H1 (cell line): ENCODE data around the gene DOHH. TPM values are rescaled to one million over a fixed set of nuclear protein-coding genes. Genes with fewer than 3 reads are reported as not detected.

Experiments
- CBX8 ChIP-seq: fragments of 300-800, 300-1000 bp; sonication (generic); IDR thresholded peaks from 2 replicates; pipeline ENCODE4 v1.7.1; 2016; ENCODE audit warnings: low read depth, low read length, borderline replicate concordance
- CHD1 ChIP-seq: IDR thresholded peaks from 2 replicates; pipeline ENCODE4 v1.6.1; 2012; ENCODE audit warnings: low read depth, low read length, improper control_type of control experiment
- MAX ChIP-seq: IDR thresholded peaks from 2 replicates; pipeline ENCODE4 v1.6.1; 2012; ENCODE audit warnings: inconsistent platforms
- RFX5 ChIP-seq: IDR thresholded peaks from 2 replicates; pipeline ENCODE4 v1.6.1; 2011; ENCODE audit warnings: low read depth, low read length, improper control_type of control experiment, borderline replicate concordance
- RNF2 ChIP-seq: fragments of 200-900, 300-1000 bp; sonication (generic); IDR thresholded peaks from 2 replicates; pipeline ENCODE4 v1.7.1; 2016; ENCODE audit warnings: borderline replicate concordance, low read depth, mild to moderate bottlenecking, antibody characterized with exemption, low read length; ENCODE audit not compliant: poor library complexity, severe bottlenecking; ENCODE audit errors: missing control alignments
- SIX5 ChIP-seq: IDR thresholded peaks from 2 replicates; pipeline ENCODE4 v1.6.1; 2011; ENCODE audit warnings: mild to moderate bottlenecking, low read depth, low read length
- SP2 ChIP-seq: IDR thresholded peaks from 2 replicates; pipeline ENCODE4 v1.6.1; 2012; ENCODE audit warnings: mild to moderate bottlenecking, low read length, inconsistent platforms
- TAF1 ChIP-seq: IDR thresholded peaks from 2 replicates; pipeline ENCODE4 v1.6.1; 2011; ENCODE audit warnings: mild to moderate bottlenecking, low read depth, low read length
- TBP ChIP-seq: IDR thresholded peaks from 2 replicates; pipeline ENCODE4 v1.6.1; 2011; ENCODE audit warnings: low read depth, low read length, improper control_type of control experiment
- TCF12 ChIP-seq: IDR thresholded peaks from 2 replicates; pipeline ENCODE4 v1.6.1; 2011; ENCODE audit warnings: low read depth, mild to moderate bottlenecking, low read length
- polyA plus RNA-seq, 7 experiments: library from polyadenylated mRNA; depleted of rRNA in 3 of 7; stranded (reverse) in 5 of 7; unstranded in 2 of 7; fragments of >200 nt in 5 of 7; fragments of 200-250 nt in 2 of 7; gene quantifications; 1 replicate in 5 of 7; 2 replicates in 1 of 7; 4 replicates in 1 of 7; pipeline versions ENCODE4 v1.2.1 to v1.2.3, GENCODE V29; 2011 to 2013; ENCODE audit warnings: missing spikeins in 2 of 7, mixed read lengths in 2 of 7
- total RNA-seq: library from RNA; stranded (reverse); fragmentation: NEBNext Ultra II Directional; extraction: Animal tissue kit (Norgen Biotek cat#: 25700); gene quantifications from 2 replicates; pipeline ENCODE4 v1.2.1, GENCODE V29; 2021
- TF ChIP-seq, protein P1 (sequence below): IDR thresholded peaks from 2 replicates; pipeline ENCODE4 v1.6.1; 2011; ENCODE audit warnings: low read length, improper control_type of control experiment

Gene DOHH
- total and polyA plus RNA-seq, 2 of the 8 experiments (the other 6 are each of a cell fraction or from before 2014, with no cell fraction given): 7.3 to 17.7 TPM

DNA sequence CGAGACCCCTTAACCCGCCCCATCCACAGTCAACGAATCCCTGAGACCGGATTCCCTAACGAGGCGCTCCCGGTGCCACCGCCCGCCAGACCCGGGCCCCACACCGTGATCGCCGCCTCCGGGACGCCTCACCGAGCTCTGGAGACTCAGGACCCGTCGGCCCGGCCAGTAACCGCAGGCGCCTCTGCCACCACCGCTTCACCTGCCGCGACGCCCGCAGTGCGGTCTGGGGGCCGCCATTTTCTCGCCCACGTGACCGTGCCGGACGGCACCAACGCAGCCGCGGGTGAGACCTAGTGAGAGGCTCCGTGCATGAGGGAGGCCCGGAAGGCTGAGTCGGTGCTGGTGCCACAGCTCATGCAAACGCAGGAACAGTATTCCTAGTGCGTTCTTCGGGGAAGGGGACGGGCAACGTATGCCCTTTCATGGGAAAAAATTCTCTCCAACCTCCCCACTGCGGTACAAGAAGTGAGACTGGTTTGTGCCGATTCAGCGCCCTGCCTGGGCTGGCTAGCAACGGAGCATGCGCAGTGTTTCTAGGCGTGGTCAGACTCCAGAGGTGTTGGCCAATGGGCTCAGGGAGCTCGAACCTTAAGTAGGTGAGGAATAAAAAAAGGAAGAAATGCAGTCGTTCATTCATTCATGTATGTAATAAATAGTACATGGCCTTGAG lies at the start of gene DOHH (continued):
- TF ChIP-seq SIX5 (peak; percentile 62), CBX8 (no peak), CHD1 (peak; percentile 99), TAF1 (peak; percentile 100), TCF12 (no peak), RNF2 (no peak), MAX (peak; percentile 93), TBP (peak; percentile 97), SP2 (no peak), RFX5 (peak; percentile 52; the same call in 1 of the 2 replicates)
- TF ChIP-seq, protein P1, sequence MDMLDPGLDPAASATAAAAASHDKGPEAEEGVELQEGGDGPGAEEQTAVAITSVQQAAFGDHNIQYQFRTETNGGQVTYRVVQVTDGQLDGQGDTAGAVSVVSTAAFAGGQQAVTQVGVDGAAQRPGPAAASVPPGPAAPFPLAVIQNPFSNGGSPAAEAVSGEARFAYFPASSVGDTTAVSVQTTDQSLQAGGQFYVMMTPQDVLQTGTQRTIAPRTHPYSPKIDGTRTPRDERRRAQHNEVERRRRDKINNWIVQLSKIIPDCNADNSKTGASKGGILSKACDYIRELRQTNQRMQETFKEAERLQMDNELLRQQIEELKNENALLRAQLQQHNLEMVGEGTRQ: peak; percentile 97
